Measurements from ENCODE around the gene TEX2.
"Not testable (repeated sequence)": the region's sequence is repeated elsewhere in the genome, so short reads cannot be mapped to it uniquely, and the experiment has no call there.

The TEX2 gene

DNA sequence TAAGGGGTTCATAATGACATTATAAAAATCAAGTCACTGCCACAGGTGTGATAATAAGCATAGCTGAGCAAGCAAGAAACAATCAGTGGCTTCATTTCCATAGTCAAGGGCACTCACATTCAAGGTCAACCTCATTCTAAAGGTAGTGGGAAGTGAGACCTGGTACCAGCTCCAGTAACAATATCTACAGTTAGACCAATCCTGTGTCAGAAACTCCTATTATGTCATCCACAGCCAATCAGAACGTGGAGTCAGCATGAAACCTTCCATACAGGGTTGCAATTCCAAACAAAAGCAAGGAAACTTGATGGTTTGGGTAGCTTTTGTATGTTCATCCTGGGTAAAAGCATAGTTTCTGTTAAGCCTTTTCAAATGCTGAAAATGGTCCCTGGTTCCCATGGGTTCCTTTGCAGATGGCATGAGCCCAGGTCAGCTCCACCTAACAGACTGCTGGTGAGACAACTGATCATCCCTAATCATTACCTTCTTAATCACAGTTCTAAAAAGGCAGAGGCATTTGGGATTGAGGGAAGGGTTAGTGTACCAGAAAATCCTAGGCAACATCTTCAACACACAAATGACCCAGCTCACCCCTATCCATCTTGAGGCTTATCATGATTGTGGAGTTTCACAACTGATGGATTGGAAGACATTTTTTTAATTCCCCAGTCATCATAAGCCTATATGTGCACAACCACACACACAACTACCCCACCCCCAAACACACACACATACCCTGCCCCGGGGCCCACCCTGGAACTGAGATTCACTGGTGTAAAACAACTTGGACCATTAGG is 30.4 kb downstream of the TEX2 start:
- no peak for DNase-seq

DNA sequence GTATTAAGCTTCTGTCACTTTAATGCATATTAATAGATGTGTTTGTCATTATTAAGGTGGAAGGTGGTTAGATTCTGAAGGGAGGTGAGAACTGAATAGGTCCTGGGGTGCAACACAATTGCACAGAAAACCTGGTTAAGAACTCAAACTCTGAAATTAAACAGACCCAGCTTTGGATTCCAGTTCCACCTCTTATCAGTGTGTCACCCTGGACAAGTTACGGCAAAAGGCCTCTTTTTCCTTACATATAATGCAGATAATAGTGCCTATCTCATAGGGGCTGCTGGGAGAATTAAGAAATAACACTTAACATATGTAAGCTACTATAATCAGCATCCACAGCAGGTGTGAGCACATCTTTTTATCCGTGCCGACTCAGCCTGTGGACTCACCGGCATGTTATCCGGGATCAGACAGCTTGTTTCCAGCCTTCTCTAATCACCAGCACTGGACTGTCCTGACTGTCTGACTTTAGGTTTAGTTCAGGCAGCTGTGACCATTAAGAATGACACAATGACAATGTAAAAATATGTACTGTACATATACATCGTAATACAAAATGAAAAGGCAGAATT is 31.4 kb downstream of the TEX2 start:
- no peak for DNase-seq

DNA sequence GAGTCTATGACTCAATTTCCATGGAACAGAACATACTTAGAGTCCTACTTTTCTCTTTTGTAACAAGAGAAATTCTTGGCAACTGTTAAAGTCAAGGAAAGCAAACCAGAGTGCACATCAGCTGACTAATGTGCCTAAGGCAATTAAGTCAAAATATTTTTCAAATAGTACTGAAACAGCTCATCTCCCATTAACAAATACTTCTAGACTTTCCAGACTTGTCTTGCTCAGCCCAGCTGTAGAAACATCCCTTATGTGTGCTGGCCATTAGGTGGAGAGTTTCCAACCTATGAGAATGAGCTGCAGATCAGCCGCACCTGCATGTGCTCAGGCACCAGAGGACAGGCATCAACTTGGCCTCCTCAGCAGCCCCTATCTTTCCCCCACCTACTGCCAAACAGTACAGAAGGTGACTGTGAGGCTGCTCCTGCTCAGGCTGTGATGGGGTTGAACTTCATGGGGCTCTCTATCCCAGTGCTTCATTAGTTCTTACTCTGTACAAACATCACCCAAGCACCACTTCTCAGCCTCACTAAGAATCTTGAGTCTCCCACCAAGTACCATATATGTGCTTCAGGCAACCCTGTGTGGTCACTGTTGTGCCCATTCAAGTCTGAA is 32.2 kb downstream of the TEX2 start:
- no peak for DNase-seq

DNA sequence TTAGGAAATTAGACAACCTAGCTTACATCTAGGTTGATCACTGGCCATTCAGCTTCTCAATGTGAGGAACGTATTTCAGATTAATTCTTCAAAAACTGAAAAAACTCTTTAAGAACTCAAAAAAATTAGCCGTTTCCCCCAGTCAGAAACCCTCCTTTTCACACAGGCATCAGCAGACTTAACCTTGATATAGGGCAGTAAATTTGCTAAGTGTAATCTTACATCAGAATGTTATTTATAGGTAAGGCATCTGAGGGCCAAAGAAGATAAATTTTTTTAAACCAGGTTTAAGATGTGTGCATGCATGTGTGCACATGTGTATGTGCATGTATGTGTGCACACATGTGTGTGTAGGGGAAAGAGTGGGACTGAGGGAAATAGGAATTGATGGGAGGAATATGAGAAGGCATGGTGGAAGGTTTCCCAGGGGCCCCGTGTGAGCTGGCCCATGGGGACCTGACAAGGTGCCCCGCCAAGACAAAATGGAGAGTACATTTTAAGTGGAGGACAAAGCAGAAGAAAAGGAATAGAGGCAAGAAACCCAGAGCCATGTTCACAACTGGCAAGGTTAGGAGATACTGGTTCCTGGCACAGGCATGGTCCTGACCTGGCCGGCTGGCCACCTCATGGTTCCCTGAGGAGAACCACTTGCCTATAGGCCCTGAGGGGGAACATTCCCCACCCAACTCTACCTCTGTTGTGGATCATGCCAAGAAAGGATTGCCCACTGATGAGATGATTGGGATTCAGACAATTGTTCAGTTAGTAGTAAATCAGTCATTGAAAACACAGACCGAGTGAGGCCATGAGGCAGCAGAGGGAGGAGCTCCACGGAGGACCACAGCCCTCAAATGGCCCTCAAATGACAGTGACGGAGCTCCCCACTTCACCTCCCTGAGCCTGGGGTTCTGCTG is 33.0 kb downstream of the TEX2 start:
- DNase-seq, result no peak

DNA sequence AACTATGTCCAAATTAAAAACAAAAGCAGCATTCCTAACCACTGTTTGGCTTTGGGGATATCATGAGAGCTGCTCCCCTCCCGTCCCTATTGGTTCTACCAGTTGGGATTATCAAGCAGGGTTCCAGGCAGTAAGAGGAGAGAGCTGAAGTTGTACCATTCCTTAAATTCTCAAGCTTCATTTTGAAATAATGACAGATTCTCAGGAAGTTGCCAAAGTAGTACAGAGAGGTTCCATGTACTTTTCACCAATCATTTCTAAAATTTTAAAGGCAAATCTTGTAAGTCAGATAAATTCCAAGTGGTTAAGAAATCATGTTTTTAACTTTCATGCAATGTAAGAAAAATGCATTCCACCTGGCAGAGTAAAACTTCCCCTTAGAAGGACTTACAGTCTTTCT is 36.9 kb downstream of the TEX2 start:
- DNase-seq, result no peak

DNA sequence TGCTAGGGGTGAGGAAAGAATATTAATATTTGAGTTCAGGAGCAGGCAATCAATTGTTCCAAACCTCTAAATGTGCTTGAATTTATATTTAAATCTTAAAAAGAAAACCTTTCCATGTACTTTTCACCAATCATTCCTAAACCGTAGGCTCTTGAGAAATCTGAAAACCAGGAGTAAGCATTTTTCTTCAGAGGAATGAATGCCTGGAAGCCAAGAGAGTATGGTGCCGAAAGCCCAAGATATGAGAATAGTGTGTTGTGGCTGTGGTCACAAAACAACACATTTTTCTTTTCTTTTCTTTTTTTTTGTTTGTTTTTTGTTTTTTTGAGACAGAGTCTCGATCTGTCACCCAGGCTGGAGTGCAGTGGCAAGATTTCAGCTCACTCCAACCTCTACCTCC is 37.6 kb downstream of the TEX2 start:
- DNase-seq, result no peak

DNA sequence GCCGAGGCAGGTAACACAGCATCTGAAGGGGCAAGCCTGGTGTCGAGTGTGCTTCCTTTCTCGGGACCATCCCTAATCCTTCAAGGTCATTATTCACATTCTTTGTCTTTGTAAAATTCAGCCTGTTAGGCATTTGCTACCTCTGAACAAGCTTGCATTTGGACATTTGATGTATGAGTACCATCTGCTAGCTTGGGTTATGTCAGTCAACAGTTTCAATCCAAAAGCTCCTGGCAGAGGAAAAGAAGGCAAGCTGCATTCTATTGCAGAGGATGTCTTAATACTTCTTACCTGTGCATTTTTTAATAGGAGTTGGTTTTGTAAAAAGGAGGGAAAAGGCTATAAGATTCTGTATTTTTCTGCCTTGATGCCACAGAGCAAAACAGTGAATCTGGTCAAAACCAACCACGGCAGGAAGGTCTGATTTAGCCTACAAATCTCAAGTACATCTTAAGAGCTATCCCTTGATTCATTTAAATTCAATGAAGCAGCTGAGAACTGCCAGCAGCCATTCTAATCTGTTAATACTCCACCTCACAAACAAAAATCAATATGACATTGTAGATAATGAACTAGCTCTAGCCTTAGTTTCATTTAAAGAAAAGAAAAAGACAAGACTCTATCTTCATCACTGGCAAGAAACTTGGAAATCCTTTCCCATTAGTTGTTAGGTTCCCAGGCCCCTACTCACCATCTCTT is 39.0 kb downstream of the TEX2 start:
- DNase-seq, result no peak

DNA sequence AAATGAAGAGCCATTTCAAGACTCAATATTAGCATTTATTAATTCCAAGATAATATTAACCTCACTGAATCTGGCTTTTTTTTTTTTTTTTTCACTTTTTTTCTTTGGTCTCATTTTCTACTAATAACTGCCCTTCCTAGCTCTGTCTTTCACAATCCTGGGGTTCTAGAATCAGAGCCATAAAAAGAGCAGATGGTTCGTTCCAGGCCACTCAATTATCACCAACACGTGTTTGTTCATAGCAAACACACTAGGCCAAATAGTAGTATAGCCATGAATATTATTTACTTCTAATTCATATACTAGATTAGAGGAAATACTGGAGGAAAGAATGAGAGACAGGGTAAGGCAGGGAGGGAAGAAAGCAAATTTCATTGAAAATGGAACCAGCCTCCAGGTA is 39.8 kb downstream of the TEX2 start:
- DNase-seq, result no peak

DNA sequence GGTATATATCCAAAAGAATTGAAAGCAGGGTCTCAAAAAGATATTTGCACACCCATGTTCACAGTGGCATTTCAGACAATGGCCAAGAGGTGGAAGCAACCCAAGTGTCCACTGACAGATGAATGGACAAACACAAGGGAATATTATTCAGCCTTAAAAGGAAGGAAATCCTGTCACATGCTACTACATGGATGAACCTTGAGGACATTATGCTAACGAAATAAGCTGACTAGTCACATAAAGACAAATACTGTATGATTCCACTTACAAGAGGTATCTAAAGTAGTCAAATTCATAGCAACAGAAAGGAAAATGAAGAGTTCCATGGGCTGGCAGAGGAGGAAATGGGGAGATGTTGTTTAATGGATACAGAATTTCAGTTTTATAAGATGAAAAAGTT is 41.4 kb downstream of the TEX2 start:
- DNase-seq, result no peak

DNA sequence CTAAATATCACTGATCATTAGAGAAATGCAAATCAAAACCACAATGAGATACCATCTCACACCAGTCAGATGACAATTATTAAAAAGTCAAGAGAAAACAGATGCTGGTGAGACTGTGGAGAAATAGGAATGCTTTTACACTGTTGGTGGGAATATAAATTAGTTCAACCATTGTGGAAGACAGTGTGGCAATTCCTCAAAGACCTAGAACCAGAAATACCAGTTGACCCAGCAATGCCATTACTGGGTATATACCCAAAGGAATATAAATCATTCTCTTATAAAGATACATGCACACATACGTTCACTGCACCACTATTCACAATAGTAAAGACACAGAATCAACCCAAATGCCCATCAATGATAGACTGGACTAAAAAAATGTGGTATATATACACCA is 42.5 kb downstream of the TEX2 start:
- DNase-seq, result not testable (repeated sequence)

DNA sequence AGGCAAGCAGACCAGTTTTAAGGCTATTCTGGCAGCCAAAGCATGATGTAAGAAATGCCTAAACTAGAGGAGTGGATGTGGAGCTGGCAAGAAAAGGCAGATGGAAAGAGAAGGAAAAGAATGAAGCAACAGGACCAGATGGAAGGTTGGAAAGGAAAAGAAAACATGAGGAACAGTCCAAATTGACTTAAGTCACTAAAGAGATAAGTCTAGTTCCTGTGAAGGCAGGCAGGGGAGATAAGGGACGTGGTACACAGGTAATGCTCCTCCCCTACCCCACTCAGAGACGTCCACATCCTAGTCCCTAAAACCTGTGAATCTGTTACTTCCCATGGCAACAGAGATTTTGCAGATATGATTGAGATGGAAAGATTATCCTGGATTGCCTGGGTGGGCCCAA is 43.5 kb downstream of the TEX2 start:
- no peak for DNase-seq

DNA sequence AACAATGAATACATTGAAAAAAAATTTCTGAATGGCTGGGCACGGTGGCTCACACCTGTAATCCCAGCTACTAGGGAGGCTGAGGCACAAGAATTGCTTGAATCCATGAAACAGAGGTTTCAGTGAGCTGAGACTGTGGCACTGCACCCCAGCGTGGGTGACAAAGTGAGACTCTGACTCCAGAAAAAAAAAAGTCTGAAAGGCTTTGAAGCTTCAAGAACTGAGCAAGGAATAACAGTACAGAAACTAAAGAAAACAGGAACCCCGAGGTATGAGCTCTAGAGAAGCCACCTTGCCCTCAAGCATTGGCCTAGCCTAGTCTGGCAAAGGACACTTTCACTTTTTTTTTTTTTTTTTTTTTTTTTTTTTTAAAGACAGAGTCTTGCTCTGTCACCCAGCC is 45.0 kb downstream of the TEX2 start:
- peak; percentile 83 for DNase-seq

DNA sequence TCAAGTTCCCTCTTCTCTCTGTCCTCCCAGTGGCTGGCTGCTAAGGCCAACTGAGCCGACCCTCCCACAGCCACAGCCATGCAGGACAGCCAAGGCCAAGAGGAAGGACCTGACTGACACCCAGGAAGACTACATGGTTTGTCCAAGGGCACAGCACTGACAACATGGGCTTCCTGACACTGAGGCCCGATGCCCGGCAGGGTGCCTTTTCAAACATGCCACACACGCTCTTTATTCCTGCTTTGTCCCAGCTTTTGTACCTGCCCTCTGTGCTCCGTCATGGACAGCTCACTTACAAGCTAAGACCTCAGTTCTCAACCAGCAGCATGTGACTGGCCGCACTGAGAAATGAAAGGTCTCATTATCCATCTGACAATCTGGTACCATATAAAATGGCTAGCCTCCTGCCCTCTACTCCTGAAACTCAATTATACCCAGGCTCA is 45.8 kb downstream of the TEX2 start:
- DNase-seq, result no peak

DNA sequence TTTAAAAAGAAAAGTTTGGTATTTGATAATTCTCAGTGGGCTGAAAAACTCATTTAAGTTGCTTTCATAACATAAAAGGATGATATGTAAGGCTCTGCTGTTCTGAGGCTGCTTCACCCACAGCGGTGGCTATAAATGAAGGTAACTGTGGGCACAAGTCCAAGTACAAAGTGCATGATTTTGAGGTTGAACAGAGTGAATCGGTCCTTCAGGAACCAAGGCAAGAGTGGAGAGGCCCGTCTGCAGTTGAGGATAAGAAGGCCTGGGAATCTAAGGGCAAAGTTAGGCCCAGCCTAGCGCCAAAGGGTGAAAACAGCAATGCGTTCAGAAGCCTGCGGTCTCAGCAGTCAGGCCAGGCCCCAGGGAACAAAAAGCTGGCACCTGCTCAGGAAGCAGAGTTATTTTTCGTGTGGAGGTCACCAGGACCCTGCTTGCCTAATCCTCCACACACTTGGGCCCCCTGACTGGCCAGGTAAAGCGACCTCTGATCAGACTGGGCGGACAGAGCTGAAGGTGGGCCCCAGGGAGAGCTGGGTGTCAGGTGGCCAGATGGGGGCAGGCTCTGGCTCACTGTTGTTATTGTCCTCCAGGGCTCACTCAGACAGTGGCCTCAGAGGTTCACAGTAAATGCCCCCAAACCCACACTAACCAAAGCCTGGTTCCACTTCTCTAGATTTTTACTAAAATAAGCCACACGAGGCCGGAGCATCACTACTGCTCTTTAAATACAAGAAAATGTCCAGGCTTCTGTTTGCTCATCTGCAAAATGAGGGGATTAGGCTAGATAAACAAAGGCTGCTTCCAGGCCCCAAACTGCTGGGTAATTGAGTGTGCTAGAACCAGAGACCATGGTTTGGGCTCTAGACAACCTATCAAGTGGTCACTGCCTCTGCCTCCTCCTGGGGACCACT is 46.5 kb downstream of the TEX2 start:
- no peak for DNase-seq

DNA sequence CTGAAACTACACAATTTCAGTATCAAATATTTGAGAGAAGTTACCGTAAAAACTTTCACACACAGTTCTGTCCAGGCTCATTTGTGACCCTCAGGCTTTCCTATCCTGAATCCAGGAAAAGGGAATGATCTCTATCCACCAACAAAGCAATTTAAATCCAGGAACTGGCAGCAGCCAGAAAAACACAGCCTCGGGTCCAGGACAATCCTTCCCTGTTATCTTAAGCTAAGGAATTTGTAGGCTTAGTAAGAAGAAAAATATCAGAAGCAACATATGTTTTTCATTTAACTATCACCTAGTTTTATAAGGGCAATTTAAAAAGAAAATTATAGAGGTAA is 47.1 kb downstream of the TEX2 start:
- DNase-seq, result no peak

DNA sequence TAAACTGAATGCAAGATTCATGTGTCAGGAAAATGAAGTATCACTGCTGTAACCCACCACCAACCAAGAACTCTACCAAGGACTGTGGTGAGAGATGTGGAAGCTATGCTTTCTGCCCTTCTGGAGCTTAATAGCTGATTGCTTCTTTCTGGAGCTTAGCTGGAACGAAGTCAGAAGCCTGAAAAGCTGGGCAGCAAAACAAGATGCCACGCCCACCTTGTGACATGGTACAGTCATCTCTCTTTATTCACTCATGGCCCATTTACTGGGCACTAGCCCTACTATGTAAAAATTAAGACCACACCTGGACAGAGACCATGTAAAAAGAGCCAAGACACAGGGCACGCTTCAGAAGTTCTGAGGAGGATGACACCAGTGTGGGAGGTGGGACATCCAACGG is 48.1 kb downstream of the TEX2 start:
- DNase-seq, result no peak

DNA sequence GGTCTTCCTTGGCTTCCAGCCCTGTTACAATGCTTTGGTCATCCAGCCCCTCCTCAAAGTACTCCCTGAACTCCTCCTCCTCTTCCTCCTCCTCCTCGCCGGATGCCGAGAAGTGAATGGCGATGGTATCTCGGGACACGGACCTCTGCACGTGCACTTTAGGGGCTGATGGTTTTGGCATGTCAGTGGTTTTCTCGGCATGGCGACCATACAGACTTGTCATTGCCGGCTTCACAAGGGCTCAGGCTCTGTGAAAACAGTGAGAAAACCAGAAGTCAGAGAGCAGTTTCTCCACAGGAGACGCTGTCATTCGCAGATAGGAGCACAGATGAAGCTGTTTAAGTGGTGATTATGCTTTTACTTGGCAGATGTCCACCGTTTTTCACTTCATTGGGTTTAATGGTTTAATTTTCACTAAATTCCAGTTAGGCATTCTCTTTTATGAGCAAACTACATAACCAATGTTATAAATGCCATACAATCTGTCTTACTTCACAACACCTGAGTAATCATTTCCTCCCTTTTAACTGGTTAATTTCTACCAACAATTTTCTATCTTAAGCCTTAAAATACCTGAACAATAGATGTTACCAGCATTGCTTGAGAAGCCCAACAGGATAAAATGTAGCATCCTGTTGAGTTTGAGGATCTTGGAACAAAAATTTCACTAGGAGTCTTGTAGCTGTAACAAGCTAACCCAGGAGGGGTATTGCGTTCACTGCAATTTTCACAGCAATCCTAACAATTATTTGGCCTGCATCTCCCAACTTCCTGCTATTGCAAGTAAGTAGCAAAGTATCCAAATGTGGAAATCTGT is 48.9 kb downstream of the TEX2 start:
- no peak for DNase-seq

DNA sequence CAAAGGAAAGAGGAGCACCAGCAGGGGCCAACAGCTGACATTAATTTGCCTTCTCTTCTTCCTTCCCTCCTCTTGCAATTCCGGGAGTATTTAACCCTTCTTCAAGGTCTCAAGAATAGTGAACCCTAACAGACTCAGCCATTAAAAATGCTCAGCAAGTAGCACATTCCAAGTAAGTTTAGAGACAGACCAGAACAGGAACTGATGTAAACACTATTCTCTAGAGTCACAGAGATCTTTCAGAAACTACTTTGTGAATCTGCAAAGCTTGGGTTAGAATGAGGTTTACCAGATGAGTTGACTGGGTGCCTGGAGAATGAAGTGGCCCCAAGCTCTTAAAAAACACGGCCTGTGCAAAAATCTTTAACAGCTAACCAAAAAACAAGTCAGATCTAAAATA is 50.9 kb downstream of the TEX2 start:
- DNase-seq, result no peak

DNA sequence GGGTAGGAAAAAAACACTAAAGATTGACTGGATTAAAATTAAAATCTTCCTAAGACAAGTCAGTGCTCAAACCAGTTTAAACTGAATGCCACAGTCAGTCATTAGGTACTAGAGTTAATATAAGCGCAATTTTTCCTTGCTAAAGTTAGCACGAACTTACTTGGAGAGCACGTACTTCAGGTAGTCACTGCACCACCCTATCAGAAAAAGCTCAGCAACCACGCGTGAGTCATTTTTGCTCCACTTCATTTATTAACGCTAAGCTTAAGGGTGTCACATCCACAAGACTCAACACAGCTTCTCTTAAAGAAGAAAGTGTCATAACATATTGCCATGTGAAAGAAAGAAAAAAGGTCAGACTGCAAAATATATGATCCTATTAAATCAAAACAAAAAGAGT is 53.1 kb downstream of the TEX2 start:
- no peak for DNase-seq

DNA sequence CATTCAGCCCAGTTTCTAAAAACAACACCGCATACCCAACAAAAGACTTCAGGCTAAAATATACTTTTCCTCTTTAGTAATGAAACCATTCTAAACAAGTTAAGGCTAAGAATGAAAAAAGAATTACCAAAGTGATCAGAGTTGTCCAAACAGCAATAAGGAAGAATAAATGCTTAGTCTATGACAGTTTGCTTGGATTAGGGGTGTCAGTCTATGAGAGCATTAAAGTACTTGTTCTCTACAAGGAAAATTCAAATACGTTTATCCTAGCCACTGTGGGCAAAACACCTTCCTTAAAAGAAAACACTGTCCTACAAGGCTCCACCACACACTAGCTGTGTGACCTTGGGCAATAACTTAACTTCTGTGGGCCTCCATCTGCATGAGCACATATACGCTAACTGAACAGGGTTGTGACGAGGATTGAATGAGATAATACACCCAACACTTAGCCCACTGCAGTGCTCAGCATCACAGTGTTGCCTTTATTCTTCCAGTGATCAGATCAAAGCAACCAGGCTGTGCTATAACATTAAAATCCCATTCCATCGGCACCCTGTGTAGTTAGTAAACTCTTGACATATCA is 53.6 kb downstream of the TEX2 start:
- DNase-seq, result no peak

All from inflammatory macrophage treated with lipopolysaccharide for 4 hours (primary cell).